Panc1 (cell line): ENCODE data around the gene NLRP10. TPM values are rescaled to one million over a fixed set of nuclear protein-coding genes. Genes with fewer than 3 reads are reported as not detected.

Source experiments
- ATAC-seq: fragments of 200-7000 bp; cut with Tn5 transposase; 2 replicates; pipeline ENCODE4 v1.9.1; 2020; ENCODE audit warnings: mild to moderate bottlenecking, moderate library complexity
- BruUV-seq: library from RNA; stranded (reverse); fragments of 400-500 nt; replicated peaks from 2 replicates; lab custom pipeline; 2021; lab: Mats Ljungman, UMichigan
- CTCF ChIA-PET: fragments of 300-600 bp; sonication (Branson Sonifier 250); formaldehyde crosslinking; loops from one replicate; lab custom pipeline; 2022; ENCODE audit warnings: antibody characterized with exemption; lab: Charles Lee
- POLR2A ChIA-PET: fragments of 300-600 bp; sonication (Branson Sonifier 250); formaldehyde crosslinking; loops from one replicate; lab custom pipeline; 2022; ENCODE audit warnings: antibody characterized with exemption; lab: Charles Lee
- DNase-seq: peaks from one replicate; pipeline ENCODE4 v3.0.0-alpha.2; 2010; ENCODE audit warnings: low read depth, low spot score
- H3K27ac ChIP-seq: 2 replicates; pipeline ENCODE4 v1.5.1; 2011; ENCODE audit warnings: mild to moderate bottlenecking, low read length, inconsistent platforms
- H3K27me3 ChIP-seq: fragments of 200-500 bp; sonication (Bioruptor generic); 2 replicates; pipeline ENCODE4 v1.6.0; 2014; ENCODE audit warnings: low read length, inconsistent platforms; ENCODE audit not compliant: control insufficient read depth, insufficient read depth
- H3K36me3 ChIP-seq: fragments of 200-500 bp; sonication (Bioruptor generic); 2 replicates; pipeline ENCODE4 v1.5.1; 2014; ENCODE audit warnings: inconsistent platforms, mild to moderate bottlenecking, low read length, moderate library complexity; ENCODE audit not compliant: control insufficient read depth, insufficient read depth
- H3K4me1 ChIP-seq: 2 replicates; pipeline ENCODE4 v1.5.1; 2011; ENCODE audit warnings: inconsistent platforms, mild to moderate bottlenecking, low read length, moderate library complexity; ENCODE audit not compliant: control insufficient read depth, insufficient read depth
- H3K4me3 ChIP-seq, 2 experiments: 2 replicates each; pipeline ENCODE4 v1.5.1; 2011 to 2012; ENCODE audit warnings: low read depth in 2 of 2, low read length in 2 of 2, mild to moderate bottlenecking in 2 of 2, inconsistent platforms in 1 of 2, moderate library complexity in 1 of 2
- H3K9me3 ChIP-seq: fragments of 200-500 bp; sonication (Bioruptor generic); 2 replicates; pipeline ENCODE4 v1.5.1; 2014; ENCODE audit warnings: low read depth, mild to moderate bottlenecking, inconsistent platforms, low read length, moderate library complexity; ENCODE audit not compliant: control insufficient read depth, insufficient read depth
- CTCF ChIP-seq: fragments of 450-650 bp; IDR thresholded peaks from 2 replicates; pipeline ENCODE4 v1.5.1; 2017; ENCODE audit warnings: mild to moderate bottlenecking
- POLR2AphosphoS5 ChIP-seq: IDR thresholded peaks from 2 replicates; pipeline ENCODE4 v1.6.1; 2012; ENCODE audit warnings: mild to moderate bottlenecking, low read depth, low read length, moderate library complexity
- REST ChIP-seq, 2 experiments: IDR thresholded peaks; 2 replicates each; pipeline ENCODE4 v1.6.1; 2011 to 2012; ENCODE audit warnings: low read depth in 2 of 2, control low read depth in 1 of 2, low read length in 1 of 2, mild to moderate bottlenecking in 1 of 2, moderate library complexity in 1 of 2; ENCODE audit not compliant: insufficient read depth in 1 of 2
- SIN3A ChIP-seq: IDR thresholded peaks from 2 replicates; pipeline ENCODE4 v1.6.1; 2012; ENCODE audit warnings: low read depth, mild to moderate bottlenecking, low read length, moderate library complexity, borderline replicate concordance; ENCODE audit not compliant: insufficient read depth
- TCF7L2 ChIP-seq: IDR thresholded peaks from 2 replicates; pipeline ENCODE4 v1.6.1; 2011; ENCODE audit warnings: mild to moderate bottlenecking, low read depth, low read length, inconsistent platforms
- in situ Hi-C: cut with HindIII; loops from 2 replicates; pipeline ENCODE4 v1.10.0; 2016; ENCODE audit warnings: low sequenced_read_pairs, low pct_unique_long_range_greater_than_20kb
- intact Hi-C: fragments of 100-400 bp; cut with micrococcal nuclease; formaldehyde crosslinking; loops from one replicate; pipeline ENCODE4 v1.10.0; 2022; ENCODE audit not compliant: unreplicated experiment
- total RNA-seq: library from RNA; stranded (reverse); gene quantifications from one replicate; pipeline ENCODE4 v1.2.1, GENCODE V29; 2021; ENCODE audit not compliant: unreplicated experiment

NLRP10 gene
- total RNA-seq, 1 experiment from 2014 or later = not detected

- POLR2A ChIA-PET = no interaction called here
- H3K27ac ChIP-seq = no peak overlapping the region
- intact Hi-C loops = no loop called here
- BruUV-seq = no TSS peak
- TF ChIP-seq CTCF (no peak), REST (IDR thresholded peaks at IDR 0.05; ENCODE audit: insufficient read depth in 1 of 2, low read depth in 2 of 2, low read length in 1 of 2) (no peak), SIN3A (no peak), TCF7L2 (no peak), POLR2AphosphoS5 (no peak)
- no peak for ATAC-seq
- H3K4me3 ChIP-seq = no peak overlapping the region
- H3K4me1 ChIP-seq = peaks cover 8% of the 10 kb centered on the region; the same call in 1 of the 2 replicates
- no peak for DNase-seq
- CTCF ChIA-PET = no interaction called here
- H3K27me3 ChIP-seq = no peaks in the 10 kb centered on the region
- in situ Hi-C loops = no loop called here
- no peaks in the 10 kb centered on the region for H3K36me3 ChIP-seq
- no peaks in the 10 kb centered on the region for H3K9me3 ChIP-seq
Observed at GRCh38 chr11:7973011-7973410, 7.8 kb upstream of the NLRP10 start.

- H3K9me3 ChIP-seq = no peaks in the 10 kb centered on the region
- ATAC-seq (no peak), DNase-seq (no peak)
- H3K4me1 ChIP-seq = no peaks in the 10 kb centered on the region
- no peaks in the 10 kb centered on the region for H3K36me3 ChIP-seq
- no peaks in the 10 kb centered on the region for H3K27me3 ChIP-seq
- TF ChIP-seq CTCF (no peak), SIN3A (no peak), TCF7L2 (no peak), REST (IDR thresholded peaks at IDR 0.05; ENCODE audit: insufficient read depth in 1 of 2, low read depth in 2 of 2, low read length in 1 of 2) (no peak), POLR2AphosphoS5 (no peak)
- ChIA-PET POLR2A (no interaction called here), CTCF (no interaction called here)
- H3K4me3 ChIP-seq = no peak overlapping the region
- in situ Hi-C loops (no loop called here), intact Hi-C loops (no loop called here)
- BruUV-seq = no TSS peak
- H3K27ac ChIP-seq = no peak overlapping the region
Observed at GRCh38 chr11:7971846-7972245, 6.6 kb upstream of the NLRP10 start.
